Vagina (tissue), 2 donors: ENCODE data around the gene ASPSCR1.

Source experiments
- POLR2A ChIP-seq, 2 donors: fragments of 450-650 bp; IDR thresholded peaks; one replicate each; pipeline ENCODE4 v1.6.1; 2017; ENCODE audit warnings: antibody characterized with exemption in 2 of 2, mild to moderate bottlenecking in 2 of 2, moderate library complexity in 2 of 2
- POLR2AphosphoS5 ChIP-seq, 2 donors: sonication (generic); formaldehyde crosslinking; IDR thresholded peaks; one replicate each; pipeline ENCODE4 v1.9.0; 2017; ENCODE audit warnings: antibody characterized with exemption in 2 of 2, mild to moderate bottlenecking in 2 of 2, low read depth in 1 of 2; ENCODE audit not compliant: insufficient read depth in 1 of 2
- TF ChIP-seq, protein P1 (sequence below), 3 experiments: fragments of 450-650 bp in 2 of 3; fragments of 200-600 bp in 1 of 3; sonication (generic) in 1 of 3; IDR thresholded peaks; one replicate each; pipeline ENCODE4 v1.5.1; 2017 to 2019; ENCODE audit warnings: antibody characterized with exemption in 3 of 3, mild to moderate bottlenecking in 2 of 3, moderate library complexity in 2 of 3

DNA sequence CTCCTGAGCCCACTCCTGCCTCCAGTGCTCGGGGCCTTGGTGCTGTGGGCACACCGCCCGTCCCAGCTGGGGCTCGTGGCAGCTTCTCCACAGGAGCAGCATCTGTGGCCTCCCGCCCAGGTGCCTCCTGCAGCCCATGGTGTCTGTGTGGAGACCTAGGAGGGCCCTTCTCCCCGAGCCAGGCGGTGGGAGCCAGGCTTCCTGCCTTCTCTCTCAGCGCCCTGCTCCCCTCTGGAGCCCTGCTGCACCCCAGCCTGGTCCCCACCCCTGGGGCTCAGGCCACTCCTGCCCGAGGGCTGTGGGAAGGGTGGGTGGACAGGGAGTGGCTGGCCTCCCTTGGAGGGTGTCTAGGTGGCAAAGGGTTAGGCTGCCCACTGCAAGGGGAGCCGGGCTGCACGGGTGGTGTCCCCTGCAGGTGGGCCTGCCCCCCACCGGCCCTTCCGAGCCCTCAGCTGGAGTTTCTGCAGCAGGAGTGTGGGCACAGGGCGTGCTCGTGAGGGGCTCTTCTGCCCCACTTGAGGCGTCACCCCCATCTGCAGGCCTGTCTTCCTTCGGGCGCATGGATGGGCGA lies 34.3 kb downstream of the ASPSCR1 start:
- TF ChIP-seq POLR2A (IDR thresholded peaks at IDR 0.05), result no peak
- TF ChIP-seq POLR2AphosphoS5 (IDR thresholded peaks at IDR 0.05; ENCODE audit: insufficient read depth in 1 of 2, low read depth in 1 of 2), result no peak
- TF ChIP-seq, protein P1, sequence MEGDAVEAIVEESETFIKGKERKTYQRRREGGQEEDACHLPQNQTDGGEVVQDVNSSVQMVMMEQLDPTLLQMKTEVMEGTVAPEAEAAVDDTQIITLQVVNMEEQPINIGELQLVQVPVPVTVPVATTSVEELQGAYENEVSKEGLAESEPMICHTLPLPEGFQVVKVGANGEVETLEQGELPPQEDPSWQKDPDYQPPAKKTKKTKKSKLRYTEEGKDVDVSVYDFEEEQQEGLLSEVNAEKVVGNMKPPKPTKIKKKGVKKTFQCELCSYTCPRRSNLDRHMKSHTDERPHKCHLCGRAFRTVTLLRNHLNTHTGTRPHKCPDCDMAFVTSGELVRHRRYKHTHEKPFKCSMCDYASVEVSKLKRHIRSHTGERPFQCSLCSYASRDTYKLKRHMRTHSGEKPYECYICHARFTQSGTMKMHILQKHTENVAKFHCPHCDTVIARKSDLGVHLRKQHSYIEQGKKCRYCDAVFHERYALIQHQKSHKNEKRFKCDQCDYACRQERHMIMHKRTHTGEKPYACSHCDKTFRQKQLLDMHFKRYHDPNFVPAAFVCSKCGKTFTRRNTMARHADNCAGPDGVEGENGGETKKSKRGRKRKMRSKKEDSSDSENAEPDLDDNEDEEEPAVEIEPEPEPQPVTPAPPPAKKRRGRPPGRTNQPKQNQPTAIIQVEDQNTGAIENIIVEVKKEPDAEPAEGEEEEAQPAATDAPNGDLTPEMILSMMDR (IDR thresholded peaks at IDR 0.05), result no peak
